ENCODE results near the gene MLXIP. TPM values are rescaled to one million over a fixed set of nuclear protein-coding genes. Genes with fewer than 3 reads are reported as not detected.

MLXIP gene
- total and polyA plus RNA-seq, 2 of the 4 experiments (the other 2 are of a cell fraction): 2.7 to 10.8 TPM

- H2AK5ac ChIP-seq (ENCODE audit: low read depth, low read length): no peak overlapping the region
- no peak overlapping the region for H4K8ac ChIP-seq (ENCODE audit: low read depth in 2 of 2, low read length in 2 of 2)
- H3K79me1 ChIP-seq (ENCODE audit: low read depth in 1 of 2, low read length in 2 of 2): peaks cover 0 to 4% of the 10 kb centered on the region in 2 experiments; a peak in 2 of 4 replicates
- no peak overlapping the region for H3K4me2 ChIP-seq (ENCODE audit: low read depth, low read length)
- H3K27me3 ChIP-seq (ENCODE audit: control insufficient read depth, insufficient read depth, low read length): no peaks in the 10 kb centered on the region
- ChIA-PET CTCF (no interaction called here), POLR2A (ENCODE audit: unreplicated experiment) (no interaction called here)
- no peaks in the 10 kb centered on the region for H4K20me1 ChIP-seq (ENCODE audit: insufficient read depth, low read length)
- DNase-seq (no peak), ATAC-seq (ENCODE audit: low read depth) (no peak)
- in situ Hi-C loops (cut with MboI; ENCODE audit: low sequenced_read_pairs): no loop called here
- no peak overlapping the region for H3K56ac ChIP-seq (ENCODE audit: extremely low read depth, insufficient read depth, low read length)
- H3K36me3 ChIP-seq (ENCODE audit: control insufficient read depth, insufficient read depth, low read length): peaks cover 13% of the 10 kb centered on the region
- no peak overlapping the region for H3K27ac ChIP-seq (ENCODE audit: insufficient read depth, low read length)
- H2AK9ac ChIP-seq (replicated peaks; ENCODE audit: low read depth, low read length, poor library complexity): peak overlapping the region; percentile 85
- no peak overlapping the region for H2BK5ac ChIP-seq (ENCODE audit: low read depth, low read length, poor library complexity, severe bottlenecking)
- H3K4ac ChIP-seq (ENCODE audit: low read depth, low read length): no peak overlapping the region
- H3K18ac ChIP-seq (ENCODE audit: low read depth, low read length): no peak overlapping the region
- no peak overlapping the region for H2BK15ac ChIP-seq (ENCODE audit: low read depth, low read length)
- BruUV-seq (replicated peaks): no TSS peak
- H2AFZ ChIP-seq (replicated peaks; ENCODE audit: low read length, poor library complexity): no peak overlapping the region
- 91% methylated on average over 5 of the region's 21 CpGs; no CpG with 5 or more reads in 1 of the 2 experiments for WGBS, 2 experiments (ENCODE audit: extremely low coverage in 2 of 2, insufficient read length in 1 of 2)
- TF ChIP-seq RFX5 (IDR thresholded peaks at IDR 0.05; ENCODE audit: low read depth, low read length) (no peak), FOS (IDR thresholded peaks at IDR 0.05; ENCODE audit: low read depth, low read length) (no peak), ELK1 (IDR thresholded peaks at IDR 0.05; ENCODE audit: borderline replicate concordance, low read depth, low read length) (no peak), POLR2A (IDR thresholded peaks at IDR 0.05; ENCODE audit: low read depth, low read length) (no peak), BHLHE40 (IDR thresholded peaks at IDR 0.05; ENCODE audit: low read depth, low read length) (no peak), NFE2L2 (IDR thresholded peaks at IDR 0.05; ENCODE audit: low read depth, low read length) (no peak), USF2 (IDR thresholded peaks at IDR 0.05; ENCODE audit: low read depth, low read length) (no peak), MXI1 (IDR thresholded peaks at IDR 0.05; ENCODE audit: borderline replicate concordance, low read depth, low read length) (no peak), CTCF (conservative IDR thresholded peaks at IDR 0.05; ENCODE audit: low read depth, low read length) (no peak), RAD21 (IDR thresholded peaks at IDR 0.05; ENCODE audit: low read length) (no peak), MAZ (IDR thresholded peaks at IDR 0.05; ENCODE audit: borderline replicate concordance, low read depth, low read length) (no peak), CEBPB (IDR thresholded peaks at IDR 0.05; ENCODE audit: low read depth, low read length) (no peak), RCOR1 (IDR thresholded peaks at IDR 0.05; ENCODE audit: insufficient replicate concordance, low read length) (no peak), MAFK (IDR thresholded peaks at IDR 0.05; ENCODE audit: low read depth, low read length) (no peak), CHD1 (IDR thresholded peaks at IDR 0.05; ENCODE audit: low read depth, low read length) (no peak), SMC3 (IDR thresholded peaks at IDR 0.05; ENCODE audit: low read depth, low read length) (no peak)
- H3K4me1 ChIP-seq (ENCODE audit: control insufficient read depth, insufficient read depth, low read length): no peaks in the 10 kb centered on the region
- H3K14ac ChIP-seq (replicated peaks; ENCODE audit: low read depth, low read length): no peak overlapping the region
- H4K5ac ChIP-seq (ENCODE audit: low read depth, low read length): no peak overlapping the region
- H3K9ac ChIP-seq (ENCODE audit: low read depth, low read length): no peak overlapping the region
- no peak overlapping the region for H4K91ac ChIP-seq (ENCODE audit: insufficient read depth, low read depth, low read length)
- H2BK20ac ChIP-seq (ENCODE audit: low read depth, low read length): no peak overlapping the region
- H3K9me1 ChIP-seq (ENCODE audit: insufficient read depth, low read length): no peaks in the 10 kb centered on the region
- no peak overlapping the region for H2BK120ac ChIP-seq (ENCODE audit: low read depth, low read length)
- H3K4me3 ChIP-seq (ENCODE audit: insufficient read depth, low read depth, low read length): no peak overlapping the region
- no peak overlapping the region for H3K23ac ChIP-seq (ENCODE audit: low read depth, low read length)
- intact Hi-C loops (cut with micrococcal nuclease): no loop called here
- dilution Hi-C loops (cut with HindIII; ENCODE audit: low sequenced_read_pairs, unreplicated experiment): no loop called here
- H3K9me3 ChIP-seq (ENCODE audit: control insufficient read depth, insufficient read depth, low read length): no peaks in the 10 kb centered on the region
Observed at GRCh38 chr12:122040579-122041386, 37.8 kb upstream of the MLXIP start.

Data from IMR-90 (cell line).